Limb (tissue), 2 donors: Measurements from ENCODE around the gene AVPR2.

Experiments used
- DNase-seq, 2 donors: peaks; one replicate each; pipeline ENCODE4 v3.0.0-alpha.2; 2016; ENCODE audit errors: extremely low spot score in 2 of 2

The AVPR2 gene

GRCh38 chrX:153951683-153952372, 47.4 kb downstream of the AVPR2 start:
- no peak for DNase-seq

GRCh38 chrX:153952373-153953026, 48.0 kb downstream of the AVPR2 start:
- DNase-seq = no peak

GRCh38 chrX:153953342-153953830, 48.9 kb downstream of the AVPR2 start:
- peak; percentile 23 to 83 for DNase-seq

GRCh38 chrX:153953892-153954557, 49.6 kb downstream of the AVPR2 start:
- DNase-seq = no peak

- no peak for DNase-seq
These were observed 50.2 kb downstream of the AVPR2 start for GRCh38 chrX:153954558-153955227.

- no peak for DNase-seq
These were observed 50.8 kb downstream of the AVPR2 start for GRCh38 chrX:153955228-153955732.

- no peak for DNase-seq
These were observed 51.8 kb downstream of the AVPR2 start for GRCh38 chrX:153956044-153956907.
